ENCODE data around the gene SHC3.

SHC3 gene

DNA sequence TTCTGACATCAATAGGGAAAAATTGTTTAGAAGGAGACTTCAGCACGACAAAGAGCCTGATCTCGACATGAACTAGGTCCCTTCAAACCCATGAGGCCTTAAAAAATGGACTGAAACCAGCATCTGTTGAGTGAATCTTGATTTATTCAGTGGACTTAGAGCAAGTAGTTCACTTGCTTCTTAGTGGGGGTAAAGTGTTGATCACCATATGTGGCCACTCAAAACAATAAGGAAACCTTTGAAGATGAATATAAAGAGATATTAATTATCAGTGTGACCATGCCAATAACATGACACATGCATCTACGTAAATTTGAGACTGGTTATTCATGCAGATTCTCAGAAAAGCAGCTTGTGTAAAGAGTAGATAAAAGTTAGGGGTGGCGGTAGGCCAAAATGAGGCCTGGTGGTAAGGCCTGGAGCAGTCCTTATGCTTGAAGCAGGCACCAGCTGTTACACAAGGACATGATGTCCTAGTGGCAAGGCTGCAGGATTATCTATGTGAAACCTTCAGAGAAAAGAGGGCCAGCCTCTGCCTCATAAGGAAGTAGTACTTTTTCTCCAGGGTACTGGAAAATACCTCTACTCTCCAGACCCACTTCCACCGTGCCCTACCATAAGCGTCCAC lies 126.0 kb downstream of the SHC3 start:
- DNase-seq (ENCODE audit: extremely low spot score) = no peak

GRCh38 chr9:89051421-89052025 lies 127.1 kb downstream of the SHC3 start:
- POLR2A ChIA-PET = no interaction called here
- no peak for TF ChIP-seq CTCF (IDR thresholded peaks at IDR 0.05; ENCODE audit: control extremely low read depth, extremely low read depth, low read depth, missing control alignments)
- CTCF ChIA-PET = interaction anchor here (0.7 kb wide), 1 partner anchor 13 kb away, joined by 4 read pairs; no protein-coding TSS in a partner anchor
- DNase-seq (ENCODE audit: extremely low spot score) = no peak

More for the DNA sequence above, 126.0 kb downstream of the SHC3 start:
- POLR2A ChIA-PET = no interaction called here
- no peak for TF ChIP-seq CTCF (IDR thresholded peaks at IDR 0.05; ENCODE audit: control extremely low read depth, extremely low read depth, low read depth, missing control alignments)
- CTCF ChIA-PET = interaction anchor here (0.7 to 1.5 kb wide), 2 partner anchors 12 to 86 kb away, joined by 3 to 4 read pairs; no protein-coding TSS in a partner anchor

DNA sequence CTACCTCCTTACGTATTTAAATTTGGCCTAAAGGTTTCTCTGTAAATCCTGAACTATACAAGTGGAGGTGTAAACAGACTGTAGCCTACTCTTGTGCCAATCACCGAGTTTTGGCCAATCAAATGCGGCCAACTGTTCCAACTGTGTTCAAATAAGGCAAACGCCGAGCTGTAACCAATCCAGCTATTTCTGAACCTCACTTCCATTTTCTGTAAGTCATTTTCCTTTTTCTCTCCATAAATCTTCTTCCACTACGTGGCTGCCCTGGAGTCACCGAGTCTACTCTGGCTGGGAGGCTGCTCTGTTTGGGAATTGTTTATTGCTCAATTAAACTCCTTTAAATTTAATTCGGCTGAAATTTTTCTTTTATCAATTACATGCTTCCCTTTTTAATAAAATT lies 129.0 kb downstream of the SHC3 start:
- ChIA-PET POLR2A (no interaction called here), CTCF (no interaction called here)
- no peak for TF ChIP-seq CTCF (IDR thresholded peaks at IDR 0.05; ENCODE audit: control extremely low read depth, extremely low read depth, low read depth, missing control alignments)
- no peak for DNase-seq (ENCODE audit: extremely low spot score)

DNA sequence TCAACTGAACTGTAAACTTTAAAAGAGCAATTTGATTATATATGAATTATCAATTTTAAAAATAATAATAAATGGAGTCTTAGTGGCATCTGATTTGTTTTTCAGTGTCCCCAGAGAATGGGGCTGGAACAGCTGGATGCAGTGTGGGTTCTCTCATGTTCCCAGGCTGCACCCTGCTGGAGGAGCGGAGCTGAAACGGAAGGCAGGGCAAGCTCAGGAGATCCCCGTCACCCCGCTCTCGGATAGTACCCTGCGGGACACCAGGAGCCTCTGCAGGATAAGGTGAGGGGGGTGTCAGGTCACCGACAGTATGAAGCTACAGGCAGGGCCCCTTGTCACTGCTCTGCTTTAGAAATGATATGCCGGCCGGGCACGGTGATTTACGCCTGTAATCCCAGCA lies 130.0 kb downstream of the SHC3 start:
- CTCF ChIA-PET = no interaction called here
- DNase-seq (ENCODE audit: extremely low spot score) = no peak
- no peak for TF ChIP-seq CTCF (IDR thresholded peaks at IDR 0.05; ENCODE audit: control extremely low read depth, extremely low read depth, low read depth, missing control alignments)
- POLR2A ChIA-PET = no interaction called here

DNA sequence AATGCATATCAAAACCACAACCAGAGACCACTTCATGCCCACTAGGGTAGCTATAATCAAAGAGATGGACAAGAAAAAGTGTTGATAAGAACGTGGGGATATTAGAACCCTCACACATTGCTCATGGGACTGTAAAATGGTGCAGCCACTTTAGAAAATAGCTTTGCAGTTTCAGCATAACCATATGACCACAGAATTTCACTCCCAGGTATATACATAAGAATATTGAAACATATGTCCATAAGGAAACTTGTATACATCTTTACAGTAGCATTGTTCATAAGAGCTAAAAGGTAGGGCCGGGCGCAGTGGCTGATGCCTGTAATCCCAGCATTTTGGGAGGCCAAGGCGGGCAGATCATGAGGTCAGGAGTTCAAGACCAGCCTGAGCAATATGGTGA lies 131.0 kb downstream of the SHC3 start:
- CTCF ChIA-PET = no interaction called here
- TF ChIP-seq CTCF (IDR thresholded peaks at IDR 0.05; ENCODE audit: control extremely low read depth, extremely low read depth, low read depth, missing control alignments) = no peak
- POLR2A ChIA-PET = no interaction called here
- no peak for DNase-seq (ENCODE audit: extremely low spot score)

- TF ChIP-seq CTCF (IDR thresholded peaks at IDR 0.05; ENCODE audit: control extremely low read depth, extremely low read depth, low read depth, missing control alignments) = no peak
- ChIA-PET CTCF (no interaction called here), POLR2A (no interaction called here)
- no peak for DNase-seq (ENCODE audit: extremely low spot score)
Measured at GRCh38 chr9:89046832-89047231, 131.8 kb downstream of the SHC3 start.
